Nephron (organoid): Measurements from ENCODE around the gene ERN2.

Experiments
- H3K27ac Mint-ChIP-seq, 3 experiments: 2 replicates each; pipeline ENCODE4 v1.8.0; 2020; ENCODE audit warnings: mixed read lengths in 3 of 3, mild to moderate bottlenecking in 2 of 3, moderate library complexity in 1 of 3
- H3K27me3 Mint-ChIP-seq: 2 replicates; pipeline ENCODE4 v1.8.0; 2021; ENCODE audit warnings: low read depth, mild to moderate bottlenecking, moderate library complexity, mixed read lengths
- H3K36me3 Mint-ChIP-seq: 2 replicates; pipeline ENCODE4 v1.8.0; 2020; ENCODE audit warnings: low read depth, mixed read lengths
- H3K4me1 Mint-ChIP-seq: 2 replicates; pipeline ENCODE4 v1.8.0; 2020; ENCODE audit warnings: mixed read lengths
- H3K4me3 Mint-ChIP-seq, 3 experiments: 2 replicates each; pipeline ENCODE4 v1.8.0; 2020; ENCODE audit warnings: mild to moderate bottlenecking in 3 of 3, mixed read lengths in 3 of 3, moderate library complexity in 2 of 3
- H3K9me3 Mint-ChIP-seq: 2 replicates; pipeline ENCODE4 v1.8.0; 2020; ENCODE audit warnings: mixed read lengths
- CTCF ChIP-seq, 3 experiments: fragments of 200-600 bp; sonication (generic); IDR thresholded peaks; one replicate each; pipeline ENCODE4 v1.5.0; 2021; ENCODE audit warnings: antibody characterized with exemption in 3 of 3; ENCODE audit not compliant: unreplicated experiment in 3 of 3

ERN2 gene

GRCh38 chr16:23712976-23713375 is at the start of gene ERN2:
Gene ERN2, minus strand, starts transcription at chr16:23713222. Its CDS starts 35 bp downstream, at chr16:23713187.
- Mint-ChIP-seq H3K4me1 (no peaks in the 10 kb centered on the region), H3K27ac (no peak within 1 kb of the TSS), H3K9me3 (no peaks in the 10 kb centered on the region), H3K27me3 (peaks cover 73% of the 10 kb centered on the region), H3K36me3 (no peaks in the 10 kb centered on the region), H3K4me3 (no peak within 1 kb of the TSS)
- no peak for TF ChIP-seq CTCF (IDR thresholded peaks at IDR 0.05; ENCODE audit: unreplicated experiment in 3 of 3)

GRCh38 chr16:23757937-23758619 is 45.1 kb upstream of the ERN2 start:
- H3K27me3 Mint-ChIP-seq, result peaks cover 56% of the 10 kb centered on the region
- H3K9me3 Mint-ChIP-seq, result peaks cover 12% of the 10 kb centered on the region
- no peaks in the 10 kb centered on the region for H3K4me1 Mint-ChIP-seq
- H3K27ac Mint-ChIP-seq, result no peak overlapping the region
- no peaks in the 10 kb centered on the region for H3K36me3 Mint-ChIP-seq
- TF ChIP-seq CTCF (IDR thresholded peaks at IDR 0.05; ENCODE audit: unreplicated experiment in 3 of 3), result no peak
- H3K4me3 Mint-ChIP-seq, result no peak overlapping the region

DNA sequence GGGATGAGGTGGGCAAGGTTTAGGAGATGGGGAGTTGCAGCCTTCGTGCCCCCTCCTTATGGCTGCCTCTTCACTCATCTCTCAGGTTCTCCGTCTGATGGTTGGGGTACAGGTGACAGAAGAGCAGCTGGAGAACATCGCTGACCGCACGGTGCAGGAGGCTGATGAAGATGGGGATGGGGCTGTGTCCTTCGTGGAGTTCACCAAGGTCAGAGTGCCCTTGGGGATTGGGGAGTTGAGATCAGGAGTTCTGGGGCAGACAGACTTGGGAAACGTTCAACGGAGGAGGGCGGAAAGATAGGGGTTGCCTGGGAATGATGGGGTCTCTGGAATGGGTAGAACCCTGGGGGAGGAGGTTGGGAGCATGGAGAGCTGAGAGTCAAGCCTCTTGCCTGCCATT is 44.1 kb upstream of the ERN2 start:
- no peak for TF ChIP-seq CTCF (IDR thresholded peaks at IDR 0.05; ENCODE audit: unreplicated experiment in 3 of 3)
- Mint-ChIP-seq H3K4me1 (no peaks in the 10 kb centered on the region), H3K9me3 (peaks cover 12% of the 10 kb centered on the region), H3K36me3 (no peaks in the 10 kb centered on the region), H3K4me3 (no peak overlapping the region), H3K27me3 (peaks cover 56% of the 10 kb centered on the region), H3K27ac (no peak overlapping the region)

- peaks cover 64% of the 10 kb centered on the region for H3K27me3 Mint-ChIP-seq
- H3K4me3 Mint-ChIP-seq, result no peak overlapping the region
- no peaks in the 10 kb centered on the region for H3K4me1 Mint-ChIP-seq
- no peak overlapping the region for H3K27ac Mint-ChIP-seq
- peaks cover 12% of the 10 kb centered on the region for H3K9me3 Mint-ChIP-seq
- TF ChIP-seq CTCF (IDR thresholded peaks at IDR 0.05; ENCODE audit: unreplicated experiment in 3 of 3), result no peak
- no peaks in the 10 kb centered on the region for H3K36me3 Mint-ChIP-seq
Measured at GRCh38 chr16:23755484-23755809, 42.4 kb upstream of the ERN2 start.

GRCh38 chr16:23754594-23755483 is 41.8 kb upstream of the ERN2 start, which contains the start of gene CHP2:
Gene CHP2, plus strand, starts transcription at chr16:23755026. Its CDS starts 24 bp downstream, at chr16:23755050.
- Mint-ChIP-seq H3K9me3 (peaks cover 12% of the 10 kb centered on the region), H3K27me3 (peaks cover 64% of the 10 kb centered on the region), H3K36me3 (no peaks in the 10 kb centered on the region), H3K27ac (no peak within 1 kb of the TSS), H3K4me3 (peak within 1 kb of the TSS in 1 of 3 experiments; percentile 56), H3K4me1 (no peaks in the 10 kb centered on the region)
- TF ChIP-seq CTCF (IDR thresholded peaks at IDR 0.05; ENCODE audit: unreplicated experiment in 3 of 3), result no peak
